Activated T-helper 1 cell treated with anti-CD3 and anti-CD28 coated beads, Interleukin-12 subunit alpha, Interleukin-12 subunit beta, Interleukin-2, Interleukin-4 antibody, amounts not matched to agents 30 ng/mL and 10 ng/mL and 1 ng/mL, durations not matched to agents 14 hours and 24 hours and 36 hours (primary cell): ENCODE results near the gene CBFA2T2. TPM values are rescaled to one million over a fixed set of nuclear protein-coding genes. Genes with fewer than 3 reads are reported as not detected.
"Not testable (repeated sequence)": the region's sequence is repeated elsewhere in the genome, so short reads cannot be mapped to it uniquely, and the experiment has no call there.

Experiments
- DNase-seq: peaks from one replicate; pipeline ENCODE4 v3.0.0; 2021; ENCODE audit warnings: low spot score
- H3K27ac Mint-ChIP-seq: one replicate; pipeline ENCODE4 v1.8.0; 2021; ENCODE audit warnings: mild to moderate bottlenecking, mixed read lengths
- H3K27me3 Mint-ChIP-seq: one replicate; pipeline ENCODE4 v1.8.0; 2022; ENCODE audit warnings: mild to moderate bottlenecking, moderate library complexity, mixed read lengths; ENCODE audit not compliant: insufficient read depth
- H3K36me3 Mint-ChIP-seq: one replicate; pipeline ENCODE4 v1.8.0; 2021; ENCODE audit warnings: low read depth, mixed read lengths
- H3K4me1 Mint-ChIP-seq: one replicate; pipeline ENCODE4 v1.8.0; 2021; ENCODE audit warnings: low read depth, mixed read lengths
- H3K4me3 Mint-ChIP-seq: one replicate; pipeline ENCODE4 v1.8.0; 2021; ENCODE audit warnings: mild to moderate bottlenecking, moderate library complexity, mixed read lengths
- H3K9me3 Mint-ChIP-seq: one replicate; pipeline ENCODE4 v1.8.0; 2021; ENCODE audit warnings: mixed read lengths
- intact Hi-C: fragments of 100-400 bp; cut with micrococcal nuclease; formaldehyde crosslinking; loops from one replicate; pipeline ENCODE4 v1.15.1; 2024
- total RNA-seq: library from RNA; stranded (reverse); gene quantifications from 2 replicates; pipeline ENCODE4 v1.2.3, GENCODE V29; 2022

CBFA2T2 gene
- total RNA-seq, 1 donor from 2014 or later = 12.0 TPM

- intact Hi-C loops = no loop called here
- no peak for DNase-seq
- no peaks in the 10 kb centered on the region for H3K9me3 Mint-ChIP-seq
- no peak overlapping the region for H3K27ac Mint-ChIP-seq
- H3K36me3 Mint-ChIP-seq = no peaks in the 10 kb centered on the region
- H3K27me3 Mint-ChIP-seq = no peaks in the 10 kb centered on the region
- H3K4me1 Mint-ChIP-seq = no peaks in the 10 kb centered on the region
- H3K4me3 Mint-ChIP-seq = no peak overlapping the region
Observed at GRCh38 chr20:33585413-33585812, 95.5 kb downstream of the CBFA2T2 start.

GRCh38 chr20:33589059-33589458, 99.2 kb downstream of the CBFA2T2 start:
- no peaks in the 10 kb centered on the region for H3K9me3 Mint-ChIP-seq
- intact Hi-C loops = no loop called here
- no peak for DNase-seq
- H3K36me3 Mint-ChIP-seq = no peaks in the 10 kb centered on the region
- H3K4me1 Mint-ChIP-seq = peaks cover 10% of the 10 kb centered on the region
- no peak overlapping the region for H3K4me3 Mint-ChIP-seq
- H3K27me3 Mint-ChIP-seq = no peaks in the 10 kb centered on the region
- no peak overlapping the region for H3K27ac Mint-ChIP-seq

GRCh38 chr20:33591901-33592300, 102.0 kb downstream of the CBFA2T2 start:
- H3K27me3 Mint-ChIP-seq, DNase-seq, H3K4me1 Mint-ChIP-seq, H3K4me3 Mint-ChIP-seq, intact Hi-C loops, H3K27ac Mint-ChIP-seq, H3K36me3 Mint-ChIP-seq, H3K9me3 Mint-ChIP-seq: not testable (repeated sequence)

- intact Hi-C loops = no loop called here
- Mint-ChIP-seq H3K27me3 (no peaks in the 10 kb centered on the region), H3K4me3 (no peak overlapping the region), H3K36me3 (no peaks in the 10 kb centered on the region), H3K27ac (no peak overlapping the region), H3K9me3 (no peaks in the 10 kb centered on the region), H3K4me1 (peaks cover 10% of the 10 kb centered on the region)
- DNase-seq = no peak
Observed at GRCh38 chr20:33594743-33595142, 104.8 kb downstream of the CBFA2T2 start.

GRCh38 chr20:33600414-33600813, 110.5 kb downstream of the CBFA2T2 start:
- H3K9me3 Mint-ChIP-seq = no peaks in the 10 kb centered on the region
- H3K27ac Mint-ChIP-seq = no peak overlapping the region
- peaks cover 20% of the 10 kb centered on the region for H3K4me1 Mint-ChIP-seq
- H3K4me3 Mint-ChIP-seq = no peak overlapping the region
- H3K27me3 Mint-ChIP-seq = no peaks in the 10 kb centered on the region
- peaks cover 7% of the 10 kb centered on the region for H3K36me3 Mint-ChIP-seq
- intact Hi-C loops = no loop called here
- DNase-seq = no peak

- Mint-ChIP-seq H3K9me3 (no peaks in the 10 kb centered on the region), H3K4me1 (peaks cover 20% of the 10 kb centered on the region), H3K27me3 (no peaks in the 10 kb centered on the region), H3K4me3 (no peak overlapping the region), H3K36me3 (peaks cover 7% of the 10 kb centered on the region), H3K27ac (no peak overlapping the region)
- intact Hi-C loops = no loop called here
- no peak for DNase-seq
Observed at GRCh38 chr20:33600981-33601380, 111.1 kb downstream of the CBFA2T2 start.

GRCh38 chr20:33601861-33602260, 112.0 kb downstream of the CBFA2T2 start:
- Mint-ChIP-seq H3K4me3 (no peak overlapping the region), H3K27me3 (no peaks in the 10 kb centered on the region), H3K9me3 (no peaks in the 10 kb centered on the region), H3K36me3 (peaks cover 10% of the 10 kb centered on the region), H3K4me1 (peaks cover 25% of the 10 kb centered on the region), H3K27ac (peak overlapping the region; percentile 11)
- intact Hi-C loops = no loop called here
- DNase-seq = no peak

GRCh38 chr20:33602826-33603590, 113.1 kb downstream of the CBFA2T2 start:
- Mint-ChIP-seq H3K27ac (peak overlapping the region; percentile 41), H3K9me3 (no peaks in the 10 kb centered on the region), H3K4me1 (peaks cover 25% of the 10 kb centered on the region), H3K27me3 (no peaks in the 10 kb centered on the region), H3K36me3 (peaks cover 17% of the 10 kb centered on the region), H3K4me3 (no peak overlapping the region)
- no peak for DNase-seq
- intact Hi-C loops = loop anchor here (1.0 kb wide), 1 partner anchor 48 kb away; no protein-coding TSS in a partner anchor

- intact Hi-C loops = no loop called here
- H3K4me1 Mint-ChIP-seq = peaks cover 25% of the 10 kb centered on the region
- no peak overlapping the region for H3K4me3 Mint-ChIP-seq
- no peaks in the 10 kb centered on the region for H3K9me3 Mint-ChIP-seq
- H3K36me3 Mint-ChIP-seq = peaks cover 20% of the 10 kb centered on the region
- H3K27ac Mint-ChIP-seq = no peak overlapping the region
- no peaks in the 10 kb centered on the region for H3K27me3 Mint-ChIP-seq
- DNase-seq = no peak
Observed at GRCh38 chr20:33604084-33604990, 114.4 kb downstream of the CBFA2T2 start.

- Mint-ChIP-seq H3K36me3 (peaks cover 22% of the 10 kb centered on the region), H3K27me3 (no peaks in the 10 kb centered on the region), H3K9me3 (no peaks in the 10 kb centered on the region), H3K4me3 (no peak overlapping the region), H3K4me1 (peaks cover 25% of the 10 kb centered on the region), H3K27ac (no peak overlapping the region)
- no peak for DNase-seq
- intact Hi-C loops = no loop called here
Observed at GRCh38 chr20:33604991-33605370, 115.1 kb downstream of the CBFA2T2 start.

GRCh38 chr20:33606118-33606771, 116.3 kb downstream of the CBFA2T2 start:
- no peak for DNase-seq
- Mint-ChIP-seq H3K36me3 (peaks cover 30% of the 10 kb centered on the region), H3K27ac (no peak overlapping the region), H3K9me3 (no peaks in the 10 kb centered on the region), H3K27me3 (no peaks in the 10 kb centered on the region), H3K4me3 (no peak overlapping the region), H3K4me1 (peaks cover 25% of the 10 kb centered on the region)
- intact Hi-C loops = no loop called here

- Mint-ChIP-seq H3K36me3 (peaks cover 30% of the 10 kb centered on the region), H3K9me3 (no peaks in the 10 kb centered on the region), H3K4me3 (no peak overlapping the region), H3K4me1 (peaks cover 5% of the 10 kb centered on the region), H3K27me3 (no peaks in the 10 kb centered on the region), H3K27ac (no peak overlapping the region)
- no peak for DNase-seq
- intact Hi-C loops = no loop called here
Observed at GRCh38 chr20:33609504-33609903, 119.6 kb downstream of the CBFA2T2 start.

- intact Hi-C loops = no loop called here
- H3K27ac Mint-ChIP-seq = no peak overlapping the region
- no peaks in the 10 kb centered on the region for H3K27me3 Mint-ChIP-seq
- no peak for DNase-seq
- H3K36me3 Mint-ChIP-seq = peaks cover 30% of the 10 kb centered on the region
- peaks cover 4% of the 10 kb centered on the region for H3K4me1 Mint-ChIP-seq
- H3K9me3 Mint-ChIP-seq = no peaks in the 10 kb centered on the region
- no peak overlapping the region for H3K4me3 Mint-ChIP-seq
Observed at GRCh38 chr20:33611106-33611505, 121.2 kb downstream of the CBFA2T2 start.
